Kidney epithelial cell (primary cell): ENCODE results near the gene ACP1. TPM values are rescaled to one million over a fixed set of nuclear protein-coding genes. Genes with fewer than 3 reads are reported as not detected.

Experiments
- DNase-seq: peaks from one replicate; pipeline ENCODE4 v3.0.0-alpha.2; 2010; ENCODE audit warnings: low read depth
- H3K27me3 ChIP-seq: 2 replicates; pipeline ENCODE4 v1.6.0; 2011; ENCODE audit warnings: low read length; ENCODE audit not compliant: control insufficient read depth, insufficient read depth
- H3K36me3 ChIP-seq: 2 replicates; pipeline ENCODE4 v1.5.1; 2011; ENCODE audit warnings: low read length; ENCODE audit not compliant: control insufficient read depth, insufficient read depth
- H3K4me3 ChIP-seq: 2 replicates; pipeline ENCODE4 v1.5.1; 2011; ENCODE audit warnings: low read depth, mild to moderate bottlenecking, control low read depth, low read length
- CTCF ChIP-seq: IDR thresholded peaks from 2 replicates; pipeline ENCODE4 v1.5.1; 2011; ENCODE audit warnings: mild to moderate bottlenecking, moderate library complexity, low read length, control low read depth, inconsistent platforms; ENCODE audit not compliant: insufficient read depth, poor library complexity, severe bottlenecking
- total RNA-seq: library from RNA; depleted of rRNA; stranded (reverse); fragments of >200 nt; gene quantifications from 2 replicates; pipeline ENCODE4 v1.2.3, GENCODE V29; 2015

ACP1 gene
- total RNA-seq, 1 donor from 2014 or later: 120 TPM

- H3K36me3 ChIP-seq: no peaks in the 10 kb centered on the region
- TF ChIP-seq CTCF: peak; percentile 86
- DNase-seq: peak; percentile 25
- peaks cover 20% of the 10 kb centered on the region for H3K27me3 ChIP-seq
- H3K4me3 ChIP-seq: peak overlapping the region; percentile 35
Observed at GRCh38 chr2:290090-290722, 25.5 kb downstream of the ACP1 start.

- H3K4me3 ChIP-seq: no peak overlapping the region
- no peaks in the 10 kb centered on the region for H3K27me3 ChIP-seq
- no peaks in the 10 kb centered on the region for H3K36me3 ChIP-seq
- no peak for TF ChIP-seq CTCF
- no peak for DNase-seq
Observed at GRCh38 chr2:295090-295489, 30.3 kb downstream of the ACP1 start.

DNA sequence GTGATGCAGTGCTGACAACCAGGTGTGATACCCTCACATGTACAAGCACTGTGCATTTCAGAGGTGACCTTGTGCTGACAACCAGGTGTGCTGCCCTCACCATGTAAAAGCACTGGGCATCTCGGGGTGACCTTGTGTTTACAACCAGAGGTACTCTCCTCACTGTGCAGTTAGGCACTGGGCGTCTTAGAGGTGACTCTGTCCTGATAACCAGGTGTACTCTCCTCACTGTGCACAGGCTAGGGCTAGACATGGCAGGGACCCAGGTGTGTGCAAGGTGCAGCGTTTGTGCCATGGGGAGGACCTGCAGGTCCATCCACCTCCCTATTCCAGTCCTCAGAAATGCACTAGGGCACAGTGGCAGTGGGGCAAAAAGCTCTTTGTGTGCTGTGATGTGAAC, 31.6 kb downstream of the ACP1 start:
- Histone ChIP-seq H3K27me3 (no peaks in the 10 kb centered on the region), H3K36me3 (no peaks in the 10 kb centered on the region), H3K4me3 (no peak overlapping the region)
- no peak for DNase-seq
- no peak for TF ChIP-seq CTCF

- Histone ChIP-seq H3K4me3 (no peak overlapping the region), H3K27me3 (no peaks in the 10 kb centered on the region), H3K36me3 (no peaks in the 10 kb centered on the region)
- no peak for TF ChIP-seq CTCF
- DNase-seq: no peak
Observed at GRCh38 chr2:305366-305765, 40.6 kb downstream of the ACP1 start.

DNA sequence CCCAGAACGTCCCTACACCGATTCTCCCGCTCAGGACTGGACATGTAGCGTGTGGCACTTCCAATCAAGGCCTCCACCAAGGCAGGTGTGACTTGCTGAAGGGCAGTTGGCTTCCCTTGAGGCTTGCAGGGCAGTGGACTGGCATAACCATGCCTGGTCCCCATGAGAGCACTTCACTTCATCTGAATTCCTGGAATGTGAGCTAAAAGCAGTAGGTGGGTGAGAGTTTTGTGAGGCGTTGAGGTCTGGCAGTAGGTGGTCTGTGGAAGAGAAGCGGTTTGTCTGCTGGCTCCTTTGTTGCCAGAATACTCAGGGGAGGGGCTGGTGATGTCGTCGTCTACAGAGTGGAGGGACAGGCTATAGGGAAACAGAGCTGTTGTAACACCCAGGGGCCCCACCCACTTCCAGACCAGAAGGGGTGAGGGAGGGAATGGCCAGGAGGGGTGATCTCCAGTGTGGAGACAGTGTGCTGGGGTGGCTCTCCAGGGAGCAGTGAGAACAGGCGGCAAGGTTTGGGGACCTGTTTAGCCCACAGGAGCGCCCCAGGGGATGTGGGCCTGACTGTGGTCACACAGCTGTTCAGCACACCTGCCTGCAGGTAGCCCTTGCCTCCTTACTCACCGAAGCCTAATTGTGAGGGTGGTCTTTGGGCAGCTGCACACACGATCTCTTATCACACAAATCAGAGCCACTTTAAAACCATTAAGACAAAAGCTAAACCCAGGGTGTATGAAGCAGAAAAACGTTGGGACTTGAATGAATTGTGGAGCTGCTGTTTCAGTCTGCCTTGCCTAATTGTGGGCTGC, 44.6 kb downstream of the ACP1 start:
- no peak for DNase-seq
- no peak overlapping the region for H3K4me3 ChIP-seq
- no peak for TF ChIP-seq CTCF

DNA sequence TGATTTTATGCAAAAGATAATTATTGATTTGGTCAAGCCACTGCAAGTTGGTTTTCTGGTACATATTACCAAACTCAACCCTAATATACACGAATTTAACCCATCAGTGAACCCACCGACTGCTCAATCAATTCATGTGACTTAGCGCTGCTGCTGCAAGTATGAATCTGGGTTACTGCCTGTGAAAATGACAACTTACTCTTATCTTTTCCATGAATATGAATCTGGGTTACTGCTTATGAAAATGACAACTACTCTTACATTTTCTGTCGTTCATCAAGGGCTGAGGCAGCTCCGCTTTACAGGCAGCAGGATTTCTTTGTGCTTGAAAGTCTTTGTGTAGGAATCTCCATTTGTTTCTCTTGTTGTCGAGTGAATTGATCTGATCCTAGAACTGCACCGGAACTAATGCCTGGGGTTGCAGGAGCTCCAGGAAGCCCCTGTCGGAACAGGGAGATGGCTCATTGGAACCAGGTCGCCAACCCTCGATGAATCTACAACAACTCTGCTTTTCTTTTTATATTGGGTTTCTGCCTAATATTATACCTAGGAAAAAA, 45.3 kb downstream of the ACP1 start:
- no peaks in the 10 kb centered on the region for H3K27me3 ChIP-seq
- no peak for TF ChIP-seq CTCF
- no peaks in the 10 kb centered on the region for H3K36me3 ChIP-seq
- H3K4me3 ChIP-seq: no peak overlapping the region
- no peak for DNase-seq

More for the DNA sequence above, 44.6 kb downstream of the ACP1 start:
- Histone ChIP-seq H3K36me3 (no peaks in the 10 kb centered on the region), H3K27me3 (no peaks in the 10 kb centered on the region)
